H9 (cell line): ENCODE measurements around the gene CXCR4. TPM values are rescaled to one million over a fixed set of nuclear protein-coding genes. Genes with fewer than 3 reads are reported as not detected.
A peak's percentile ranks its signal among the peaks of the same experiment; 100 is the strongest.

Experiments
- DNase-seq: peaks from one replicate; pipeline ENCODE4 v3.0.0-alpha.2; 2017
- H2AFZ ChIP-seq: one replicate; pipeline ENCODE4 v1.6.1; 2013; ENCODE audit warnings: mild to moderate bottlenecking, low read length, control low read depth, moderate library complexity
- H2AK5ac ChIP-seq: 2 replicates; pipeline ENCODE4 v1.6.1; 2013; ENCODE audit warnings: low read length, control low read depth, mixed read lengths; ENCODE audit not compliant: insufficient read length
- H2BK120ac ChIP-seq: one replicate; pipeline ENCODE4 v1.6.1; 2013; ENCODE audit warnings: low read depth, mild to moderate bottlenecking, low read length, control low read depth, inconsistent platforms; ENCODE audit not compliant: poor library complexity, severe bottlenecking
- H2BK12ac ChIP-seq: 2 replicates; pipeline ENCODE4 v1.6.1; 2013; ENCODE audit warnings: low read length, control low read depth, mixed read lengths, low read depth; ENCODE audit not compliant: insufficient read length
- H2BK15ac ChIP-seq: 2 replicates; pipeline ENCODE4 v1.6.1; 2013; ENCODE audit warnings: low read depth, low read length, control low read depth
- H2BK20ac ChIP-seq: one replicate; pipeline ENCODE4 v1.6.1; 2013; ENCODE audit warnings: low read depth, mild to moderate bottlenecking, low read length, control low read depth, inconsistent platforms; ENCODE audit not compliant: poor library complexity, severe bottlenecking
- H2BK5ac ChIP-seq: 2 replicates; pipeline ENCODE4 v1.6.1; 2013; ENCODE audit warnings: low read length, control low read depth, mixed read lengths; ENCODE audit not compliant: insufficient read length
- H3K14ac ChIP-seq: 2 replicates; pipeline ENCODE4 v1.6.1; 2013; ENCODE audit warnings: low read length, control low read depth; ENCODE audit not compliant: insufficient read depth
- H3K18ac ChIP-seq: 2 replicates; pipeline ENCODE4 v1.6.1; 2013; ENCODE audit warnings: low read depth, mild to moderate bottlenecking, mixed read lengths, low read length, control low read depth; ENCODE audit not compliant: insufficient read length
- H3K23ac ChIP-seq: 2 replicates; pipeline ENCODE4 v1.6.1; 2013; ENCODE audit warnings: low read length, control low read depth, mixed read lengths, low read depth; ENCODE audit not compliant: insufficient read length
- H3K23me2 ChIP-seq: 2 replicates; pipeline ENCODE4 v1.6.1; 2013; ENCODE audit warnings: low read depth, mild to moderate bottlenecking, mixed read lengths, low read length, control low read depth; ENCODE audit not compliant: insufficient read length, poor library complexity, severe bottlenecking
- H3K27ac ChIP-seq: 2 replicates; pipeline ENCODE4 v1.5.1; 2013; ENCODE audit warnings: low read length, control low read depth, mixed read lengths, low read depth; ENCODE audit not compliant: insufficient read length
- H3K27me3 ChIP-seq: 2 replicates; pipeline ENCODE4 v1.6.1; 2013; ENCODE audit warnings: low read length, control low read depth, inconsistent platforms; ENCODE audit not compliant: insufficient read depth
- H3K4ac ChIP-seq: 2 replicates; pipeline ENCODE4 v1.6.1; 2013; ENCODE audit warnings: low read depth, mild to moderate bottlenecking, control low read depth, inconsistent platforms, low read length, moderate library complexity
- H3K4me1 ChIP-seq: 2 replicates; pipeline ENCODE4 v1.6.1; 2013; ENCODE audit warnings: low read length, control low read depth, inconsistent platforms; ENCODE audit not compliant: insufficient read depth
- H3K4me2 ChIP-seq: 2 replicates; pipeline ENCODE4 v1.6.1; 2013; ENCODE audit warnings: low read length, control low read depth, mixed read lengths; ENCODE audit not compliant: insufficient read length, insufficient read depth
- H3K56ac ChIP-seq: 2 replicates; pipeline ENCODE4 v1.6.1; 2013; ENCODE audit warnings: low read depth, mild to moderate bottlenecking, mixed read lengths, low read length, control low read depth; ENCODE audit not compliant: insufficient read length
- H3K79me1 ChIP-seq: 2 replicates; pipeline ENCODE4 v1.6.1; 2013; ENCODE audit warnings: low read depth, mild to moderate bottlenecking, moderate library complexity, low read length, control low read depth, inconsistent platforms; ENCODE audit not compliant: insufficient read depth, poor library complexity, severe bottlenecking
- H3K79me2 ChIP-seq: 2 replicates; pipeline ENCODE4 v1.6.1; 2013; ENCODE audit warnings: low read length, control low read depth, inconsistent platforms; ENCODE audit not compliant: insufficient read depth
- H3K9ac ChIP-seq: 2 replicates; pipeline ENCODE4 v1.6.1; 2013; ENCODE audit warnings: low read length, control low read depth, mixed read lengths; ENCODE audit not compliant: insufficient read length; ENCODE audit errors: extremely low read depth
- H3K9me3 ChIP-seq: one replicate; pipeline ENCODE4 v1.6.1; 2013; ENCODE audit warnings: low read depth, low read length, inconsistent platforms; ENCODE audit not compliant: control insufficient read depth
- H3T11ph ChIP-seq: one replicate; pipeline ENCODE4 v1.6.1; 2013; ENCODE audit warnings: mild to moderate bottlenecking, low read length, control low read depth, inconsistent platforms
- H4K20me1 ChIP-seq: one replicate; pipeline ENCODE4 v1.6.1; 2013; ENCODE audit not compliant: control insufficient read depth, insufficient read length, insufficient read depth
- H4K5ac ChIP-seq: 2 replicates; pipeline ENCODE4 v1.6.1; 2013; ENCODE audit warnings: low read depth, mild to moderate bottlenecking, mixed read lengths, low read length, control low read depth; ENCODE audit not compliant: insufficient read length
- H4K8ac ChIP-seq: replicated peaks from 2 replicates; pipeline ENCODE4 v1.6.1; 2013; ENCODE audit warnings: low read length, control low read depth, mixed read lengths, low read depth; ENCODE audit not compliant: insufficient read length
- H4K91ac ChIP-seq: 2 replicates; pipeline ENCODE4 v1.6.1; 2013; ENCODE audit warnings: low read depth, mild to moderate bottlenecking, moderate library complexity, mixed read lengths, low read length, control low read depth; ENCODE audit not compliant: insufficient read length
- H3K27ac Mint-ChIP-seq, 3 experiments: 2 replicates in 2 of 3; 3 replicates in 1 of 3; pipeline ENCODE4 v1.8.0; 2020 to 2021; ENCODE audit warnings: mixed read lengths in 3 of 3, mild to moderate bottlenecking in 1 of 3, moderate library complexity in 1 of 3
- H3K27me3 Mint-ChIP-seq: 2 replicates; pipeline ENCODE4 v1.8.0; 2021; ENCODE audit warnings: low read depth, mild to moderate bottlenecking, moderate library complexity, mixed read lengths
- H3K36me3 Mint-ChIP-seq, 3 experiments: 2 replicates in 2 of 3; 3 replicates in 1 of 3; pipeline ENCODE4 v1.8.0; 2020 to 2021; ENCODE audit warnings: low read depth in 3 of 3, mixed read lengths in 3 of 3; ENCODE audit not compliant: insufficient read depth in 1 of 3
- H3K4me1 Mint-ChIP-seq, 2 experiments: 2 replicates each; pipeline ENCODE4 v1.8.0; 2020; ENCODE audit warnings: mixed read lengths in 2 of 2
- H3K4me3 Mint-ChIP-seq, 2 experiments: 2 replicates in 1 of 2; 3 replicates in 1 of 2; pipeline ENCODE4 v1.8.0; 2020 to 2021; ENCODE audit warnings: mild to moderate bottlenecking in 2 of 2, mixed read lengths in 2 of 2, moderate library complexity in 1 of 2
- H3K9me3 Mint-ChIP-seq, 2 experiments: 2 replicates in 1 of 2; 3 replicates in 1 of 2; pipeline ENCODE4 v1.8.0; 2020; ENCODE audit warnings: mild to moderate bottlenecking in 2 of 2, mixed read lengths in 2 of 2, moderate library complexity in 1 of 2
- CTCF ChIP-seq: fragments of 200-600 bp; sonication (generic); conservative IDR thresholded peaks from 3 replicates; pipeline ENCODE4 v1.8.0; 2021; ENCODE audit warnings: antibody characterized with exemption, mild to moderate bottlenecking
- WGBS: extraction: QIAGEN DNeasy Blood & Tissue Kit; methylation state at CpG from one replicate; pipeline ENCODE4 v1.1.7; 2013; ENCODE audit warnings: missing lambda C conversion rate, low lambda C conversion rate, mixed read lengths; ENCODE audit not compliant: insufficient read length; ENCODE audit errors: extremely low coverage; 5-methylcytosine and 5-hydroxymethylcytosine counted together
- total RNA-seq: library from RNA; stranded (reverse); gene quantifications from 2 replicates; pipeline ENCODE4 v1.2.1, GENCODE V29; 2021

Gene CXCR4
- total RNA-seq, 1 experiment from 2014 or later = 1.0 TPM

- Histone ChIP-seq H2BK5ac (no peak overlapping the region), H4K5ac (no peak overlapping the region), H3K56ac (no peak overlapping the region), H4K91ac (no peak overlapping the region), H3K14ac (no peak overlapping the region), H4K20me1 (no peaks in the 10 kb centered on the region), H3K27me3 (no peaks in the 10 kb centered on the region), H3K79me1 (no peaks in the 10 kb centered on the region), H3K4me2 (no peak overlapping the region), H3K4me1 (peaks cover 5% of the 10 kb centered on the region; the same call in 1 of the 2 replicates), H3K9me3 (no peaks in the 10 kb centered on the region), H3K9ac (no peak overlapping the region), H2AK5ac (no peak overlapping the region), H2AFZ (no peak overlapping the region), H3T11ph (no peak overlapping the region), H2BK15ac (no peak overlapping the region), H3K23me2 (no peaks in the 10 kb centered on the region), H4K8ac (no peak overlapping the region), H3K79me2 (no peaks in the 10 kb centered on the region), H2BK120ac (no peak overlapping the region), H3K4ac (no peak overlapping the region), H3K18ac (no peak overlapping the region), H3K27ac (no peak overlapping the region), H2BK12ac (no peak overlapping the region), H2BK20ac (no peak overlapping the region), H3K23ac (no peak overlapping the region)
- Mint-ChIP-seq H3K36me3 (no peaks in the 10 kb centered on the region), H3K27ac (peak overlapping the region in 2 of 3 experiments; percentile 88 to 94; a peak in 5 of 7 replicates), H3K9me3 (no peaks in the 10 kb centered on the region), H3K4me1 (peaks cover 55% of the 10 kb centered on the region in 2 experiments), H3K27me3 (peaks cover 11% of the 10 kb centered on the region), H3K4me3 (peak overlapping the region; percentile 1 to 53)
- no CpG with 5 or more reads among the region's 12 CpGs for WGBS
- no peak for TF ChIP-seq CTCF
- no peak for DNase-seq
Measured at GRCh38 chr2:136126021-136126420, 8.1 kb upstream of the CXCR4 start.
